Smooth muscle cell (in vitro differentiated cells): Measurements from ENCODE around the gene RALGDS. TPM values are rescaled to one million over a fixed set of nuclear protein-coding genes. Genes with fewer than 3 reads are reported as not detected.

ENCODE experiments used
- DNase-seq: peaks from one replicate; lab custom pipeline; 2025; ENCODE audit not compliant: unreplicated experiment; lab: John Stamatoyannopoulos, UW
- H2AFZ ChIP-seq: fragments of 200-600 bp; sonication (generic); 2 replicates; pipeline ENCODE4 v1.6.0; 2016; ENCODE audit warnings: antibody characterized with exemption, low read depth, mild to moderate bottlenecking
- H3F3A ChIP-seq: fragments of 200-600 bp; sonication (generic); 2 replicates; pipeline ENCODE4 v1.6.0; 2017; ENCODE audit warnings: antibody characterized with exemption, low read depth
- H3K27ac ChIP-seq: fragments of 200-600 bp; sonication (generic); 2 replicates; pipeline ENCODE4 v1.5.1; 2016; ENCODE audit warnings: low read depth, mild to moderate bottlenecking
- H3K27me3 ChIP-seq: fragments of 200-600 bp; sonication (generic); 2 replicates; pipeline ENCODE4 v1.6.1; 2016; ENCODE audit warnings: low read depth, mild to moderate bottlenecking
- H3K36me3 ChIP-seq: fragments of 200-600 bp; sonication (generic); 2 replicates; pipeline ENCODE4 v1.5.1; 2016; ENCODE audit warnings: low read depth
- H3K4me1 ChIP-seq: fragments of 200-600 bp; sonication (generic); 2 replicates; pipeline ENCODE4 v1.5.1; 2016; ENCODE audit warnings: low read depth
- H3K4me2 ChIP-seq: fragments of 200-600 bp; sonication (generic); 2 replicates; pipeline ENCODE4 v1.6.0; 2016; ENCODE audit warnings: mild to moderate bottlenecking
- H3K4me3 ChIP-seq: fragments of 200-600 bp; sonication (generic); 2 replicates; pipeline ENCODE4 v1.5.1; 2016; ENCODE audit warnings: mild to moderate bottlenecking
- H3K79me2 ChIP-seq: fragments of 200-600 bp; sonication (generic); 2 replicates; pipeline ENCODE4 v1.6.0; 2016; ENCODE audit warnings: low read depth, mild to moderate bottlenecking
- H3K9ac ChIP-seq: fragments of 200-600 bp; sonication (generic); 2 replicates; pipeline ENCODE4 v1.6.0; 2016; ENCODE audit warnings: low read depth
- H3K9me3 ChIP-seq: fragments of 200-600 bp; sonication (generic); replicated peaks from 2 replicates; pipeline ENCODE4 v1.5.1; 2016; ENCODE audit warnings: low read depth
- H4K20me1 ChIP-seq: fragments of 200-600 bp; sonication (generic); 2 replicates; pipeline ENCODE4 v1.6.0; 2016; ENCODE audit warnings: low read depth
- WGBS: methylation state at CpG from one replicate; pipeline ENCODE4 v1.1.7; 2016; ENCODE audit warnings: low lambda C conversion rate; 5-methylcytosine and 5-hydroxymethylcytosine counted together
- polyA plus RNA-seq: library from polyadenylated mRNA; unstranded; fragments of >200 nt; fragmentation: Nextera tagmentation; extraction: Ambion mirVana; gene quantifications from 2 replicates; pipeline ENCODE4 v1.2.1, GENCODE V29; 2016
- total RNA-seq: library from RNA; depleted of rRNA; stranded (reverse); fragments of >200 nt; gene quantifications from 2 replicates; pipeline ENCODE4 v1.2.3, GENCODE V29; 2014
- TF ChIP-seq, protein P1 (sequence below): fragments of 200-600 bp; sonication (generic); IDR thresholded peaks from 2 replicates; pipeline ENCODE4 v1.5.1; 2017; ENCODE audit warnings: borderline replicate concordance, mild to moderate bottlenecking, antibody characterized with exemption; ENCODE audit not compliant: insufficient read depth, poor library complexity, severe bottlenecking

The RALGDS gene
- total and polyA plus RNA-seq, 2 experiments from 2014 or later, result 27.8 to 37.7 TPM

DNA sequence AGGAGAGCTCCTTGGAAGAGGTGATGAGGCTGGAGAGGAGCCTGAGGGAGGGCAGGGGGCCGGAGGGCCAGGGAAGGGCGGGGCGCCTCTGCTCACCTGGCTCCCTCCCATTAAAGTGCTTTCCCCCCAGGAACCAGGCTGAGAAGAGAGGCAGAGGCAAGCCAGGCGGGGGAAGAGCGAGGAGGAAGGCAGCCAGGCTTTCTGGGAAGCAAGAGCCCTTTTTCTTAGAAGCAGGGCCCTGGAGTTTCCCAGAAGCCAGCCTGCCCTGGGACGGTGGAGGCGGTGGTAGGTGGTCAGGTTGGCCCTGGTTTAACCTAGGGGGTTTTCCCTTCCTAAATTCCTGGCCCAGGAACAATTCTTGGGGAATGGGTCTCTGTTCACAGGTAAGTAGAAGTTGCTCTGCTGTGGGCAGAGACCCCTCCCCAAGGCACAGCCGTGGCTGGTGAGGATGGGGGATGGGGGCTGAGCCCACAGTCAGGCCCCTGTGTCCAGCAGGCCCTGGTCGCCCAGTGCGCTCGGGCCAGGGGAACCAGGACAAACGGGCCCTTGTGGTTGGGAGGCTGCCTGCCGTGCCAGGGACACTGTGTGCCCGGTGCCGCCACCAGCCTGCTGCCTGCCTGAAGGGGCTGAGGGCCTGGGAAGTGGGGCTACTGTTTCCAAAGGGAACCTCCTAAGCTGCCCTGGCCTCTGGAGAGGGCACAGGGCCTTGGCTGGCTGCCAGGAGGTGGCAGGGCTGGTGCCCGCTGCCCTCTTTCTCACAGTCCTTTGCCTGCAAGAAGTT is 16.6 kb upstream of the RALGDS start:
- Histone ChIP-seq H3K9ac (no peak overlapping the region), H3K36me3 (no peaks in the 10 kb centered on the region), H2AFZ (no peak overlapping the region), H3K27ac (no peak overlapping the region), H3K4me2 (no peak overlapping the region), H3K27me3 (no peaks in the 10 kb centered on the region), H3K9me3 (no peaks in the 10 kb centered on the region), H3K4me1 (peaks cover 8% of the 10 kb centered on the region), H3F3A (peaks cover 17% of the 10 kb centered on the region), H4K20me1 (peaks cover 82% of the 10 kb centered on the region), H3K4me3 (no peak overlapping the region), H3K79me2 (peaks cover 46% of the 10 kb centered on the region)
- TF ChIP-seq, protein P1, sequence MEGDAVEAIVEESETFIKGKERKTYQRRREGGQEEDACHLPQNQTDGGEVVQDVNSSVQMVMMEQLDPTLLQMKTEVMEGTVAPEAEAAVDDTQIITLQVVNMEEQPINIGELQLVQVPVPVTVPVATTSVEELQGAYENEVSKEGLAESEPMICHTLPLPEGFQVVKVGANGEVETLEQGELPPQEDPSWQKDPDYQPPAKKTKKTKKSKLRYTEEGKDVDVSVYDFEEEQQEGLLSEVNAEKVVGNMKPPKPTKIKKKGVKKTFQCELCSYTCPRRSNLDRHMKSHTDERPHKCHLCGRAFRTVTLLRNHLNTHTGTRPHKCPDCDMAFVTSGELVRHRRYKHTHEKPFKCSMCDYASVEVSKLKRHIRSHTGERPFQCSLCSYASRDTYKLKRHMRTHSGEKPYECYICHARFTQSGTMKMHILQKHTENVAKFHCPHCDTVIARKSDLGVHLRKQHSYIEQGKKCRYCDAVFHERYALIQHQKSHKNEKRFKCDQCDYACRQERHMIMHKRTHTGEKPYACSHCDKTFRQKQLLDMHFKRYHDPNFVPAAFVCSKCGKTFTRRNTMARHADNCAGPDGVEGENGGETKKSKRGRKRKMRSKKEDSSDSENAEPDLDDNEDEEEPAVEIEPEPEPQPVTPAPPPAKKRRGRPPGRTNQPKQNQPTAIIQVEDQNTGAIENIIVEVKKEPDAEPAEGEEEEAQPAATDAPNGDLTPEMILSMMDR, result no peak
- 95% methylated on average over 16 of the region's 16 CpGs for WGBS
- no peak for DNase-seq

DNA sequence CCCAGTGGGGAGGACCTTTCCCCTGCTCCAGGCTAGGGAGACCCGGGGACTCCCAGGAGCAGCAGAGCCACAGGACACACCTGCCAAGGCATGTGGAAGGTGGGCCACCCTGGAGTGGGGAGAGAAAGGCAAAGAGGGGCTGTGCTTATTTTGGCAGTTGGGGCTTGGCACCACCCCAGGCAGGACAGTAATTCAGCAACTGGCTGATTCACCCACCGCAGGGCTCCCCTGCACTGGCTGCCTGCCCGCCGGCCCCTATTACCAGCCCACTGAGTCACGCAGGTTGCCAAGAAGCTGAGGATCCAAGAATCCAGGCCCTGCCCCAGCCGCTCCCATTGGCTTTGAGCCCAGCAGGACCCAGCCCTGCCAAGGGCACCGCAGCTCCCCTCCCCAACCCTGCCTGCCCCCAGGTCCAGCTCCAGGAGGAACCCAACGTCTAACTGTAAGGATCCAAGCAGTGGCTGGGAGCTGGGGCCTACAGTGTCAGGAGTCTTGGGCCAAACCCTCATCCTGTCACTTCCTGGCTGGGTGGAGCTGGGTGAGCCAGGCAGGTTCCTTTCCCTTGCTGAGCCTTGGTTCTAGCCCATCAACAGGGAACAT is 14.2 kb upstream of the RALGDS start:
- Histone ChIP-seq H3K9ac (peak overlapping the region; percentile 90), H3K4me2 (no peak overlapping the region), H3K4me3 (no peak overlapping the region), H3F3A (peaks cover 17% of the 10 kb centered on the region), H3K4me1 (peaks cover 8% of the 10 kb centered on the region), H3K27ac (peak overlapping the region; percentile 97), H3K36me3 (no peaks in the 10 kb centered on the region), H4K20me1 (peaks cover 81% of the 10 kb centered on the region), H3K27me3 (no peaks in the 10 kb centered on the region), H3K79me2 (peaks cover 41% of the 10 kb centered on the region), H2AFZ (no peak overlapping the region), H3K9me3 (no peaks in the 10 kb centered on the region)
- WGBS, result 89% methylated on average over 5 of the region's 8 CpGs
- DNase-seq, result no peak
- TF ChIP-seq, protein P1, result no peak

DNA sequence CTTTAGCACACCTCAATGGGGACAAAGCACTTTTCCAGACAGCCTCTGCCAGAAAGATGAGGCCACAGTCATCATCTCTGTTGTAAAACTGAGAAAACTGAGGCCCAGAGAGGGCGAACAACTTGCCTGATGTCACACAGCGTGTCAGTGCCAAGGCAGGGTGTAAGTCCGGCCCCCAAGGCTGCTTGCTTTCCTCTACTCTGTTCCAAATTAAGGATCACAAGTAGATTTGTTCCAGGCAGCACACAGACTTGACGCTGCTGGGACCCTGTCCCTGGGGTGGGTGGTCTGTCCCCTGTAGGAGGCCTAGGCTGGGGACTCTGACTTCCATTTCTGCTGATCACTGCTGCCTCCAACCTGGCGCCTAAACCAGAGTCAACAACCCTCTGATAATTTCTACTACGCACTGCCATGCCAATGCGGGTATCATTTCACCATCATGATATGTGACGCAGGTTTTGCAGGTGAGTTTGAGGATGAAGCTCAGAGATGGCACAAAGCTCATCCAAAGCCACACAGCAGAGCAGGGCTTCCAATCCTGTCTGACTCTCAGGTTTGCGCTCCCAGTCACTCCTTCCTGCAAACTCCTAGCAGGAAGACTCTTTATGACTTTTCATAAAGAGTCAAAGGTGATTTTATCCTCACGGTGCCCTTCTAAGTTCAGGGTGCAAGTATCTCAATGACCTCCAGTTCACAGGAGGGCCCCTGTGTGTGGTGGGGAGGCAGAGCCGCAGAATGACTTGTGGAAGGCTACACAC is 13.5 kb upstream of the RALGDS start:
- WGBS, result 97% methylated on average over 11 of the region's 11 CpGs
- H3K79me2 ChIP-seq, result peaks cover 46% of the 10 kb centered on the region

More for the DNA sequence above, 13.5 kb upstream of the RALGDS start:
- TF ChIP-seq, protein P1, result no peak
- Histone ChIP-seq H3F3A (peaks cover 17% of the 10 kb centered on the region), H3K9ac (peak overlapping the region; percentile 90), H3K36me3 (no peaks in the 10 kb centered on the region), H4K20me1 (peaks cover 81% of the 10 kb centered on the region), H3K9me3 (no peaks in the 10 kb centered on the region), H3K27me3 (no peaks in the 10 kb centered on the region), H3K27ac (peak overlapping the region; percentile 97), H3K4me1 (peaks cover 8% of the 10 kb centered on the region), H3K4me3 (no peak overlapping the region), H3K4me2 (peak overlapping the region; percentile 66), H2AFZ (no peak overlapping the region)
- DNase-seq, result no peak
